Neural cell (in vitro differentiated cells): Measurements from ENCODE around the gene BCAS1. TPM values are rescaled to one million over a fixed set of nuclear protein-coding genes. Genes with fewer than 3 reads are reported as not detected.

Source experiments
- H2AFZ ChIP-seq: fragments of 200-600, 300-800 bp; sonication (generic), shearing (Covaris generic); 2 replicates; pipeline ENCODE4 v1.6.0; 2014; ENCODE audit warnings: low read depth, mild to moderate bottlenecking, antibody characterized with exemption, low read length, moderate library complexity
- H3F3A ChIP-seq: fragments of 200-600 bp; shearing (Covaris generic); 2 replicates; pipeline ENCODE4 v1.6.1; 2016; ENCODE audit warnings: mild to moderate bottlenecking, moderate library complexity, mixed read lengths, antibody characterized with exemption, low read length; ENCODE audit not compliant: insufficient read depth, poor library complexity, severe bottlenecking
- H3K27ac ChIP-seq: fragments of 200-600, 300-800 bp; sonication (generic), shearing (Covaris generic); 2 replicates; pipeline ENCODE4 v1.5.1; 2014; ENCODE audit warnings: mild to moderate bottlenecking, low read length, moderate library complexity
- H3K27me3 ChIP-seq: fragments of 300-800, 200-600 bp; sonication (generic), shearing (Covaris generic); 2 replicates; pipeline ENCODE4 v1.6.0; 2014; ENCODE audit warnings: mild to moderate bottlenecking, low read depth, low read length, moderate library complexity; ENCODE audit not compliant: insufficient read depth
- H3K36me3 ChIP-seq: fragments of 300-800, 200-600 bp; sonication (generic), shearing (Covaris generic); 2 replicates; pipeline ENCODE4 v1.5.1; 2014; ENCODE audit warnings: mild to moderate bottlenecking, antibody characterized with exemption, low read length, moderate library complexity; ENCODE audit not compliant: insufficient read depth
- H3K4me2 ChIP-seq: fragments of 300-800, 200-600 bp; sonication (generic), shearing (Covaris generic); 2 replicates; pipeline ENCODE4 v1.6.0; 2014; ENCODE audit warnings: mild to moderate bottlenecking, low read length
- H3K4me3 ChIP-seq: fragments of 300-800, 200-600 bp; sonication (generic), shearing (Covaris generic); 2 replicates; pipeline ENCODE4 v1.5.1; 2014; ENCODE audit warnings: mild to moderate bottlenecking, low read length, moderate library complexity
- H3K79me2 ChIP-seq: fragments of 200-600 bp; shearing (Covaris generic); replicated peaks from 2 replicates; pipeline ENCODE4 v1.6.0; 2014; ENCODE audit warnings: mild to moderate bottlenecking, low read length, moderate library complexity; ENCODE audit not compliant: insufficient read depth
- H3K9ac ChIP-seq: fragments of 300-800, 200-600 bp; sonication (generic), shearing (Covaris generic); 2 replicates; pipeline ENCODE4 v1.6.1; 2016; ENCODE audit warnings: mild to moderate bottlenecking, low read length, mixed read lengths
- H3K9me2 ChIP-seq: fragments of 200-600 bp; shearing (Covaris generic); 2 replicates; pipeline ENCODE4 v1.6.1; 2016; ENCODE audit warnings: mild to moderate bottlenecking, low read length, mixed read lengths; ENCODE audit not compliant: insufficient read depth
- H3K9me3 ChIP-seq: fragments of 200-600, 300-800 bp; sonication (generic), shearing (Covaris generic); 2 replicates; pipeline ENCODE4 v1.6.1; 2016; ENCODE audit warnings: mild to moderate bottlenecking, mixed run types, low read length, moderate library complexity, mixed read lengths
- H4K20me1 ChIP-seq: fragments of 200-600 bp; shearing (Covaris generic); 2 replicates; pipeline ENCODE4 v1.6.1; 2016; ENCODE audit warnings: mild to moderate bottlenecking, mixed run types; ENCODE audit not compliant: insufficient read depth
- CTCF ChIP-seq: fragments of 450-650 bp; IDR thresholded peaks from 2 replicates; pipeline ENCODE4 v1.5.1; 2014; ENCODE audit warnings: antibody characterized with exemption, mild to moderate bottlenecking, moderate library complexity; ENCODE audit not compliant: poor library complexity, severe bottlenecking
- EP300 ChIP-seq: fragments of 450-650 bp; conservative IDR thresholded peaks from 2 replicates; pipeline ENCODE4 v1.6.1; 2014; ENCODE audit warnings: antibody characterized with exemption, mild to moderate bottlenecking, moderate library complexity; ENCODE audit not compliant: poor library complexity, severe bottlenecking
- EZH2 ChIP-seq: fragments of 200-600, 300-800 bp; shearing (Covaris generic), sonication (generic); IDR thresholded peaks from 2 replicates; pipeline ENCODE4 v1.6.1; 2014; ENCODE audit warnings: antibody characterized with exemption, low read length, borderline replicate concordance, mild to moderate bottlenecking; ENCODE audit not compliant: insufficient read depth, poor library complexity, severe bottlenecking
- MXI1 ChIP-seq: fragments of 450-650 bp; conservative IDR thresholded peaks from 2 replicates; pipeline ENCODE4 v1.6.1; 2014; ENCODE audit warnings: antibody characterized with exemption, mild to moderate bottlenecking; ENCODE audit not compliant: poor library complexity, severe bottlenecking
- POLR2AphosphoS5 ChIP-seq: IDR thresholded peaks from 2 replicates; pipeline ENCODE4 v1.6.1; 2012
- RAD21 ChIP-seq: fragments of 450-650 bp; conservative IDR thresholded peaks from 2 replicates; pipeline ENCODE4 v1.6.1; 2014; ENCODE audit warnings: antibody characterized with exemption, mild to moderate bottlenecking, moderate library complexity
- REST ChIP-seq: IDR thresholded peaks from 2 replicates; pipeline ENCODE4 v1.6.1; 2012; ENCODE audit warnings: borderline replicate concordance
- SMC3 ChIP-seq: fragments of 450-650 bp; conservative IDR thresholded peaks from 2 replicates; pipeline ENCODE4 v1.6.1; 2014; ENCODE audit warnings: antibody characterized with exemption, mild to moderate bottlenecking, moderate library complexity; ENCODE audit not compliant: poor library complexity
- TAF1 ChIP-seq: IDR thresholded peaks from 2 replicates; pipeline ENCODE4 v1.6.1; 2012; ENCODE audit warnings: low read depth
- polyA plus RNA-seq: library from polyadenylated mRNA; depleted of rRNA; stranded (reverse); fragments of >200 nt; gene quantifications from 2 replicates; pipeline ENCODE4 v1.2.3, GENCODE V29; 2014

BCAS1 gene
- polyA plus RNA-seq, 1 donor from 2014 or later = not detected

GRCh38 chr20:53964501-53965253 lies 105.7 kb downstream of the BCAS1 start:
- no peaks in the 10 kb centered on the region for H3K79me2 ChIP-seq
- no peaks in the 10 kb centered on the region for H3K9me2 ChIP-seq
- no peaks in the 10 kb centered on the region for H3K36me3 ChIP-seq
- no peak overlapping the region for H2AFZ ChIP-seq
- H3K9ac ChIP-seq = no peak overlapping the region
- no peaks in the 10 kb centered on the region for H4K20me1 ChIP-seq
- no peak overlapping the region for H3K27ac ChIP-seq
- no peak overlapping the region for H3K4me3 ChIP-seq
- no peaks in the 10 kb centered on the region for H3K27me3 ChIP-seq
- no peaks in the 10 kb centered on the region for H3F3A ChIP-seq
- no peak overlapping the region for H3K4me2 ChIP-seq
- no peaks in the 10 kb centered on the region for H3K9me3 ChIP-seq
- TF ChIP-seq MXI1 (no peak), EP300 (no peak), REST (no peak), POLR2AphosphoS5 (no peak), SMC3 (no peak), RAD21 (no peak), TAF1 (no peak), CTCF (no peak), EZH2 (no peak)

GRCh38 chr20:53964067-53964466 lies 106.3 kb downstream of the BCAS1 start:
- H3K9me2 ChIP-seq = no peaks in the 10 kb centered on the region
- TF ChIP-seq EP300 (no peak), CTCF (no peak), EZH2 (no peak), TAF1 (no peak), MXI1 (no peak), RAD21 (no peak), SMC3 (no peak), POLR2AphosphoS5 (no peak), REST (no peak)
- H3F3A ChIP-seq = no peaks in the 10 kb centered on the region
- H3K36me3 ChIP-seq = no peaks in the 10 kb centered on the region
- no peak overlapping the region for H3K4me2 ChIP-seq
- H3K79me2 ChIP-seq = no peaks in the 10 kb centered on the region
- H3K9me3 ChIP-seq = no peaks in the 10 kb centered on the region
- no peaks in the 10 kb centered on the region for H4K20me1 ChIP-seq
- H3K27me3 ChIP-seq = no peaks in the 10 kb centered on the region
- H3K9ac ChIP-seq = no peak overlapping the region
- H3K4me3 ChIP-seq = no peak overlapping the region
- no peak overlapping the region for H2AFZ ChIP-seq
- no peak overlapping the region for H3K27ac ChIP-seq
